ENCODE results near the gene DDAH2.

- TF ChIP-seq CTCF (IDR thresholded peaks at IDR 0.05; ENCODE audit: low read length) (no peak), EZH2 (IDR thresholded peaks at IDR 0.05; ENCODE audit: borderline replicate concordance, low read length) (no peak)
Observed at GRCh38 chr6:31744422-31744821, 15.3 kb upstream of the DDAH2 start.

Data from OCI-LY1 (cell line).